NCI-H146 (cell line): ENCODE data around the gene ZBTB11.
"Not testable (repeated sequence)": the region's sequence is repeated elsewhere in the genome, so short reads cannot be mapped to it uniquely, and the experiment has no call there.

Experiments
- DNase-seq: peaks from one replicate; lab custom pipeline; 2025; lab: John Stamatoyannopoulos, UW

The ZBTB11 gene

DNA sequence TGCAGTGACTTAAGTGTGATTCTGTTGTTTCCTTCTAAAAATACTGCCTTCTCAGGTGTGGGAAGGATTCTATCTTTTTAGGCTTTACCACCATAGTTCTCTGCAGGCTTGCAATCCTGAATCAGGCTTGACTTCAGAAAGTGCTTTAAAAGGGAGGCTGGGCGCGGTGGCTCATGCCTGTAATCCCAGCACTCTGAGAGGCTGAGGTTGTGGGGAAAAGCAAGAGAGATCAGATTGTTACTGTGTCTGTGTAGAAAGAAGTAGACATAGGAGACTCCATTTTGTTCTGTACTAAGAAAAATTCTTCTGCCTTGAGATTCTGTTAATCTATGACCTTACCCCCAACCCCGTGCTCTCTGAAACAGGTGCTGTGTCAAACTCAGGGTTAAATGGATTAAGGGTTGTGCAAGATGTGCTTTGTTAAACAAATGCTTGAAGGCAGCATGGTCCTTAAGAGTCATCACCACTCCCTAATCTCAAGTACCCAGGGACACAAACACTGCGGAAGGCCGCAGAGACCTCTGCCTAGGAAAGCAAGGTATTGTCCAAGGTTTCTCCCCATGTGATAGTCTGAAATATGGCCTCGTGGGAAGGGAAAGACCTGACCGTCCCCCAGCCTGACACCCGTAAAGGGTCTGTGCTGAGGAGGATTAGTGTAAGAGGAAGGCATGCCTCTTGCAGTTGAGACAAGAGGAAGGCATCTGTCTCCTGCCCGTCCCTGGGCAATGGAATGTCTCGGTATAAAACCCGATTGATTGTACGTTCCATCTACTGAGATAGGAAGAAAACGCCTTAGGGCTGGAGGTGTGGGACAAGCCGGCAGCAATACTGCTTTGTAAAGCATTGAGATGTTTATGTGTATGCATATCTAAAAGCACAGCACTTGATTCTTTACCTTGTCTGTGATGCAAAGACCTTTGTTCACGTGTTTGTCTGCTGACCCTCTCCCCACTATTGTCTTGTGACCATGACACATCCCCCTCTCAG is 15.0 kb upstream of the ZBTB11 start:
- not testable (repeated sequence) for DNase-seq

GRCh38 chr3:101690972-101691371 is 14.0 kb upstream of the ZBTB11 start:
- no peak for DNase-seq

- no peak for DNase-seq
These were observed 12.4 kb upstream of the ZBTB11 start for GRCh38 chr3:101689286-101689685.

- DNase-seq = no peak
These were observed 10.4 kb upstream of the ZBTB11 start for GRCh38 chr3:101687142-101687931.

DNA sequence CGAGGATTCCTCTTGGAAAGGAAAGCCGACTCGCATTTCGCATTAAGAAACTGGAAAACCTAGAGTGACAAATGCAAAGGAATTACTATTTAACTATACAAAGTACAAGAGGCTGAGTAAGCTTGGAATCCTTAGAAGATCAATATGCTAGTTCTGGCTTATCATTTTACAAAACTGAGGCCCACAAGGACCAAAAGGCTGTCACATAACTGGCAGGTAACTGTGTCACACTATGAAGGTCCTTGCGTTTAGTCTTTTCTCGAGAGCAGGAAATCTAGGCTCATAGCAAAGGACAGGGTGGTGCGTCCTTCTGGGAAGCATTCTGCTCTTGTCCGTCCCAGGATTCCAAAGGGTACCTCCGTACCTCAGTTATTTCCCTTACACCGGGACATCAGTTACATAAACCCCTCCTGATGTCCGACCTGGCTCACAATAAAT is 9.0 kb upstream of the ZBTB11 start:
- DNase-seq = no peak

DNA sequence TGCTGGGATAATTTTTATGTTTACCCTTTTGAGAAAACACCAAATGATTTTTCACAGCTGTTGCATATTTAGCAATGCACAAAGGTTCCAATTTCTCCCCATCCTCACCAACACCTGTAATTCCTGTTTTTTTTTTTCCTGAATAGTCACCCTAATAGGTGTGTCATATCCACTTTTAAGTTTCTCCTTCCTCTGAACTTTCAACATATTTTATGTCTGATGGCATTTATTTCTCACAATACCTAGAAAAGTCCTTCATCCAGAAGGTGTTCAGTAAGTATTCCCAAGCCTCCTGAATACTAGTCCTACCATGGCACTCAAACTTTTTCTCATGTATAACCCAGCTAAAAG is 8.1 kb upstream of the ZBTB11 start:
- DNase-seq = no peak

- no peak for DNase-seq
These were observed 3.5 kb upstream of the ZBTB11 start for GRCh38 chr3:101680466-101680865.

DNA sequence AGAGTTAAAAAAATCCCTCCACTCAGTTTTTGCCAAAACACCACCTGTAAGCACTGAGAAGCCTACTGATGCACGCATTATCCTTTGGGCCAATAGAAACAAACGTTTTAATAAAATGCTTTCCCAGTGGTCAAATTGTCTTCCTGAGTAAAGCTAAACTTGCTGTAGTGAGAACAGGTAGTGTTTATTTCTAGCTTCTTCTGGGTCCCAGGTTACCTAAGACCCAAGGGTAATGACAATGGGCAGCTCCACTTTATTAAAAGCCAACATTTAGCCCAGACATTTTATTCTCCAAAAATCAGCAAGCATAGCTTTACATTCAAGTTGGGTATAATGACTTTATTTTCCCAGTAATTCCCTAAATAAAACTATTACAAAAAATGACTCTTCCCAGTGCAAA is 1.9 kb upstream of the ZBTB11 start:
- not testable (repeated sequence) for DNase-seq

- no peak for DNase-seq
These were observed 729 bp upstream of the ZBTB11 start for GRCh38 chr3:101677436-101678286.

DNA sequence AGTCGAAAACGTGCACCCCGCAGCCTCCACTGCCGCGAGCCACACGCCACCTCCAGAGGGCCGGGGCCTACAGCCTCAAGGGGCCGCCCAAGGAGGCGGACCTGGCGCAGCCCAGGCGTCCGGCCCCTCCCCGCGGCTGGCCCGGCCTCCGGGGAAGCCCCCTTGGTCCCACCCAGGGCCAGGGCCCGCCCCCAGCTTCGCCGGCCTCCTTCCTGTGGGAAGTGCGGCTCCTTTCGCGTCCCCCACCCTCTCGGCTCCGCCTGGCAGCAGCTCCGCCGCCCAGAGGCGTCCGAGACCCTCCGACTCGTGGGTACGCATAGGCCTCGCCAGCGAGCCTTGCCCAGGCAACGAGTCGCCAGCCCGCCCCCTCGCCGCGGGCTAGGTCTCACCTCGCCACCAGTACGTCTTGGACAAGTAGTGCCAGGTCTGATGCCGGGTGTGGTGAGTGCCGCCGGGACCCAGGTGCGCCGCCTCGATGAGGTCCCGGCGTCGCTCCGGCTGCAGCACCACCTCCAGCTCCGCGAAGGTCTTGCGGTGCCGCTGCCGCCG is 642 bp downstream of the ZBTB11 start:
- no peak for DNase-seq

DNA sequence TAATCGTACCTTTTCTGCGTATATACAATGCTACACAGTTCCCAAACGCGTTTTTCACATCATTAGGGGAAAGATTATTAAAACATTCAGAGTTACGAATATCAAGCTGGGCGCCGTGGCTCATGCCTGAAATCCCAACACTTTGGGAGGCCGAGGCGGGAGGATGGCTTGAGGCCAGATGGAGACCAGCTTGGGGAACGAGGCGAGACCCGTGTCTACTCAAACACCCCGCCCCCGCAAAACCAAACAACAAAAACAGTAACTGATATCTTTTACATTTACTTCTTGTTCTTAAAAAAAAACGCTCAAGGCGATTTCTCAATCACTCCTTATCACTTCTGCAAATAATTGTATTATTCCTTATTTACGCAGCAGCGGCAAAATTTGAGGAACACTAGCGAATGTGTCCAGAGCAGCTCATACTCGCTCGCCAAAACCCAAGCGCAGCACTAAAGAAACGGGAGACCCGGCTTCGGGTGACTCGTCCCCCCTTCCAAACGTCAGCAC is 1.2 kb downstream of the ZBTB11 start:
- DNase-seq = no peak

DNA sequence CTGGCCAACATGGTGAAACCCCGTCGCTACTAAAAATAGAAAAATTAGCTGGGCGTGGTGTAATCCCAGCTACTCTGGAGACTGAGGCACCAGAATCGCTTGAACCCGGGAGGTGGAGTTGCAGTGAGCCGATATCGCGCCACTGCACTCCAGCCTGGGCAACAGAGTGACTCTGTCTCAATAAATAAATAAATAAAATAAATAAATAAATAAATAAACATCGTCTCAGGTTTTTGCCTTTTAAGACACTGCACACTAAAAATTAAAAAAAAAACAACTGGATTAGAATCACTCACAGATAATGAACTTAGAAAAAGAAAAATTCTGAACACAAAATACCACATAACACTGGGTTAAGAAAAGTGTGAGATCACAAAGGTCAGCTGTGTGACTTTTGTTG is 2.4 kb downstream of the ZBTB11 start:
- DNase-seq = no peak

GRCh38 chr3:101673953-101674352 is 3.0 kb downstream of the ZBTB11 start:
- no peak for DNase-seq

DNA sequence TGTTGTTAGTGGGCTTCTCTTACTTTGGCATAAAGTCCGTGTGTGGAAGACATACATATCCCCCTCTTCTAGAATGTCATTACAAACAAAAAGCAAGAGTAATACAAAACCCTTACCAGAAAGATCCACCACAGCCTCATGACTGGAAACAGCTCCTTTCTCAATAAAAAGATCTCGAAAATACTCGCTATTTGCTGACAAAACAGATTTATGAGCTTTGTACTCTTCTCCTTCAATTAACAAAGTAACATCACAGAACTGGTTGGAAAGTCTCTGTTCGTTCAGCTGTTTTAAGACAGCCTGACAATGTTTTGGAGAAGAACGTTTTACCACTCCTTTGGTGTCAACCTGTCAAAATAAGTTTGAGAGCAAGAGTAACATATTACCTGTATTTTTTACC is 5.9 kb downstream of the ZBTB11 start:
- no peak for DNase-seq

DNA sequence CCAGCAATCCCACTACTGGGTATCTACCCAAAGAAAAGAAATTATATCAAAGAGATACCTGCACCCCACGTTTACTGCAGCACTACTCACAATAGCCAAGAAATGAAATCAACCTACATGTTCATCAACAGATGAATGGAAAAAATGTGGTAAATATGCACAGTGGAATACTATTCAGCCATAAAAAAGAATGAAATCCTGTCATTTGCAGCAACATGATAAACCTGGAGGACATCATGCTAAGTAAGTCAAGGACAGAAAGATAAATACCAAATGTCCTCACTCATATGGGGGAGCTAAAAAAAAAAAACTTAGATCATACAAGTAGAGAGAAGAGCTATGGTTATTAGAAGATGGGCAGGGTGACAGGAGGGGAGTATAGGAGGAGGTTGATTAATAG is 9.1 kb downstream of the ZBTB11 start:
- no peak for DNase-seq

- no peak for DNase-seq
These were observed 9.6 kb downstream of the ZBTB11 start for GRCh38 chr3:101667331-101667730.

DNA sequence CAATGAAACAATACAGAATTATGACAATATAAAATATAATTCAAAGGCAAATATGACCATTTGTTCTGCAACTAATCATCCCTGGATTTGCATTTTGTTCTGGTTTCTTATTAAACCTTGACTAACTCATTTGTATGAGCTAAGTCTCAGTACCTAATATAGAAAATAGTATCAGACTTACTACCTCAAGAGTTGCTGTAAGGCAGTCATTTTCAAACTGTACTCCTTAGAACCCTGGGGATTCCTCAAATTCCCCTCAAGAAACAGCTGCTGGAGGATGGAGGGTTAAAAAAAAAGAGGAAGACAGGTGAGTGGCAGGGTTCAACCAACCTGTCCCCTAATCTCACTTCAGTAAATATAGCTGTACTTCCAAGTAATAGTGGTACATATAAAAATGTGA is 11.1 kb downstream of the ZBTB11 start:
- DNase-seq = no peak

DNA sequence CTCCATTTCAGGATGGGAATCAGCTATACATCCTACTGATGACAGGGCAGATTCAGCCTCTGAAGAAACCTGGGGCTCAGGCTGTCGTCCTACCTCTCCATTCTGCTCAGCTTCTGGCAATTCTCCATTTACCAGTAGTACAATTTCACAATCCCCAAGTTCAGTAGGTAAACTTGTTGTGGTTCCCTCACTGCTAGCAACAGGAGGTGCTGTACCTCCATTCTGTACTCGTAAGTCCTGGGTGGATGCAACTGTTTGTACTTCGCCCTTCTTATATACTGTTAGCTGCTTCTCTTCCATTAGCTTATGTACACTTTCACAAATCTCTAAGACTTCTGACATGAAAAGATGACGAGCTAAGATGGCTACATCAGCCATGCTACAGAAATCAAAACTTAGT is 11.6 kb downstream of the ZBTB11 start:
- DNase-seq = no peak

GRCh38 chr3:101660714-101661113 is 16.2 kb downstream of the ZBTB11 start:
- DNase-seq = no peak

DNA sequence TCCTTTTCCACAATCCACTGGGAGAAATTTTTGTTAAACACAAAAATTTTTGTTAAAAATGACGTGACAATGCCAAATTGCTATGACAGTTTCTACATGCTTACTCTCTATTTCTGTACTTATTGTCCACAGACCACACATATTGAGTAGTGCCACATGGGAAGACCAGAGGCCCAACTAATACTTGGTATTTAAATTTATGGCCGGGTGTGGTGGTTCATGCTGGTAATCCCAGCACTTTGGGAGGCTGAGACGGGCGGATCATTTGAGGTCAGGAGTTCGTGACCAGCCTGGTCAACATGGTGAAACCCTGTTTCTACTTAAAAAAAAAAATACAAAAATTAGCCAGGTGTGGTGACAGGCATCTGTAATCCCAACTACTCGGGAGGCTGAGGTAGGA is 20.3 kb downstream of the ZBTB11 start:
- no peak for DNase-seq

DNA sequence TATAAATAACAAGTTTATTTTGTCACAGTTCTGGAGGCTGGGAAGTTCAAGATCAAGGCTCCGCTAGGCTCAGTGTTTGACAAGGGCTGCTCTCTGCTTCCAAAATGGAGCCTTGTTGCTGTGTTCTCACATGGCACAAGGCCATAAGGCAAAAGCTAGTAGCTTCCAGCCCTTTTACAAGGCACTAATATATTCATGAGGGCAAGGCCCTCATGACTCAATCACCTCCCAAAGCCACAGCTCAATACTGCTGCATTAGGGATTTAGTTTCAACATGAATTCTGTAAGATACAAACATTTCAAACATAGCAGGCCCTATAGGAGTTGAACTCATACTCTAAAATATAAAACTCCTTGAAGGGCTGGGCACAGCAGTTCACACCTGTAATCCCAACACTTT is 30.2 kb downstream of the ZBTB11 start:
- DNase-seq = no peak
